Measurements from ENCODE around the gene NELL2. TPM values are rescaled to one million over a fixed set of nuclear protein-coding genes. Genes with fewer than 3 reads are reported as not detected.
"Not testable (repeated sequence)": the region's sequence is repeated elsewhere in the genome, so short reads cannot be mapped to it uniquely, and the experiment has no call there.

NELL2 gene
- total RNA-seq, 2 donors from 2014 or later = 12.8 to 106 TPM

GRCh38 chr12:44717612-44718011 is 158.5 kb downstream of the NELL2 start:
- Mint-ChIP-seq H3K9me3 (no peaks in the 10 kb centered on the region), H3K27me3 (no peaks in the 10 kb centered on the region), H3K4me1 (no peaks in the 10 kb centered on the region), H3K27ac (no peak overlapping the region), H3K4me3 (no peak overlapping the region), H3K36me3 (ENCODE audit: low read depth) (no peaks in the 10 kb centered on the region)
- ATAC-seq (replicated peaks) = no peak

GRCh38 chr12:44716711-44717110 is 159.4 kb downstream of the NELL2 start:
- H3K4me3 Mint-ChIP-seq = no peak overlapping the region
- peaks cover 8% of the 10 kb centered on the region for H3K36me3 Mint-ChIP-seq (ENCODE audit: low read depth)
- H3K9me3 Mint-ChIP-seq = no peaks in the 10 kb centered on the region
- H3K27me3 Mint-ChIP-seq = no peaks in the 10 kb centered on the region
- no peak for ATAC-seq (replicated peaks)
- no peaks in the 10 kb centered on the region for H3K4me1 Mint-ChIP-seq
- no peak overlapping the region for H3K27ac Mint-ChIP-seq

- Mint-ChIP-seq H3K27ac (no peak overlapping the region), H3K27me3 (no peaks in the 10 kb centered on the region), H3K9me3 (no peaks in the 10 kb centered on the region), H3K4me3 (no peak overlapping the region), H3K4me1 (no peaks in the 10 kb centered on the region), H3K36me3 (ENCODE audit: low read depth) (peaks cover 35% of the 10 kb centered on the region)
- no peak for ATAC-seq (replicated peaks)
Measured at GRCh38 chr12:44711736-44712135, 164.4 kb downstream of the NELL2 start.

- Mint-ChIP-seq H3K27ac (no peak overlapping the region), H3K4me1 (no peaks in the 10 kb centered on the region), H3K27me3 (no peaks in the 10 kb centered on the region), H3K36me3 (ENCODE audit: low read depth) (peaks cover 35% of the 10 kb centered on the region), H3K4me3 (no peak overlapping the region), H3K9me3 (no peaks in the 10 kb centered on the region)
- ATAC-seq (replicated peaks) = no peak
Measured at GRCh38 chr12:44709166-44709565, 166.9 kb downstream of the NELL2 start.

GRCh38 chr12:44708218-44708617 is 167.9 kb downstream of the NELL2 start:
- Mint-ChIP-seq H3K36me3 (ENCODE audit: low read depth) (peaks cover 35% of the 10 kb centered on the region), H3K4me1 (no peaks in the 10 kb centered on the region), H3K4me3 (no peak overlapping the region), H3K27ac (no peak overlapping the region), H3K9me3 (no peaks in the 10 kb centered on the region), H3K27me3 (no peaks in the 10 kb centered on the region)
- ATAC-seq (replicated peaks) = no peak

- Mint-ChIP-seq H3K4me3 (no peak overlapping the region), H3K4me1 (no peaks in the 10 kb centered on the region), H3K9me3 (no peaks in the 10 kb centered on the region), H3K27me3 (no peaks in the 10 kb centered on the region), H3K36me3 (ENCODE audit: low read depth) (peaks cover 40% of the 10 kb centered on the region), H3K27ac (no peak overlapping the region)
- ATAC-seq (replicated peaks) = no peak
Measured at GRCh38 chr12:44703182-44703910, 172.8 kb downstream of the NELL2 start.

GRCh38 chr12:44697511-44697910 is 178.6 kb downstream of the NELL2 start:
- ATAC-seq (replicated peaks) = no peak
- Mint-ChIP-seq H3K27ac (no peak overlapping the region), H3K4me3 (no peak overlapping the region), H3K27me3 (no peaks in the 10 kb centered on the region), H3K36me3 (ENCODE audit: low read depth) (peaks cover 49% of the 10 kb centered on the region), H3K4me1 (no peaks in the 10 kb centered on the region), H3K9me3 (no peaks in the 10 kb centered on the region)

- Mint-ChIP-seq H3K27ac (no peak overlapping the region), H3K27me3 (no peaks in the 10 kb centered on the region), H3K9me3 (no peaks in the 10 kb centered on the region), H3K4me1 (no peaks in the 10 kb centered on the region), H3K4me3 (no peak overlapping the region), H3K36me3 (ENCODE audit: low read depth) (peaks cover 39% of the 10 kb centered on the region)
- no peak for ATAC-seq (replicated peaks)
Measured at GRCh38 chr12:44696542-44696941, 179.6 kb downstream of the NELL2 start.

GRCh38 chr12:44694017-44694416 is 182.1 kb downstream of the NELL2 start:
- Mint-ChIP-seq H3K4me3 (no peak overlapping the region), H3K36me3 (ENCODE audit: low read depth) (peaks cover 33% of the 10 kb centered on the region), H3K9me3 (no peaks in the 10 kb centered on the region), H3K27ac (no peak overlapping the region), H3K27me3 (no peaks in the 10 kb centered on the region), H3K4me1 (no peaks in the 10 kb centered on the region)
- no peak for ATAC-seq (replicated peaks)

GRCh38 chr12:44689587-44689986 is 186.5 kb downstream of the NELL2 start:
- no peak overlapping the region for H3K4me3 Mint-ChIP-seq
- no peak for ATAC-seq (replicated peaks)
- H3K9me3 Mint-ChIP-seq = no peaks in the 10 kb centered on the region
- H3K4me1 Mint-ChIP-seq = no peaks in the 10 kb centered on the region
- H3K27me3 Mint-ChIP-seq = no peaks in the 10 kb centered on the region
- peaks cover 31% of the 10 kb centered on the region for H3K36me3 Mint-ChIP-seq (ENCODE audit: low read depth)
- H3K27ac Mint-ChIP-seq = no peak overlapping the region

GRCh38 chr12:44686821-44687432 is 189.2 kb downstream of the NELL2 start:
- not testable (repeated sequence) for H3K27me3 Mint-ChIP-seq; H3K27ac Mint-ChIP-seq; H3K4me1 Mint-ChIP-seq; ATAC-seq (replicated peaks); H3K4me3 Mint-ChIP-seq; H3K9me3 Mint-ChIP-seq
- peaks cover 25% of the 10 kb centered on the region for H3K36me3 Mint-ChIP-seq (ENCODE audit: low read depth)

- Mint-ChIP-seq H3K27me3 (no peaks in the 10 kb centered on the region), H3K9me3 (no peaks in the 10 kb centered on the region), H3K27ac (no peak overlapping the region), H3K36me3 (ENCODE audit: low read depth) (peaks cover 13% of the 10 kb centered on the region), H3K4me1 (no peaks in the 10 kb centered on the region), H3K4me3 (no peak overlapping the region)
- ATAC-seq (replicated peaks) = peak; percentile 18
Measured at GRCh38 chr12:44677724-44678123, 198.4 kb downstream of the NELL2 start.

GRCh38 chr12:44674875-44675274 is 201.2 kb downstream of the NELL2 start:
- H3K4me1 Mint-ChIP-seq = no peaks in the 10 kb centered on the region
- no peak overlapping the region for H3K27ac Mint-ChIP-seq
- H3K9me3 Mint-ChIP-seq = peaks cover 15% of the 10 kb centered on the region
- H3K27me3 Mint-ChIP-seq = no peaks in the 10 kb centered on the region
- no peak overlapping the region for H3K4me3 Mint-ChIP-seq
- peaks cover 24% of the 10 kb centered on the region for H3K36me3 Mint-ChIP-seq (ENCODE audit: low read depth)
- no peak for ATAC-seq (replicated peaks)

GRCh38 chr12:44673811-44674210 is 202.3 kb downstream of the NELL2 start:
- H3K4me1 Mint-ChIP-seq = no peaks in the 10 kb centered on the region
- H3K4me3 Mint-ChIP-seq = no peak overlapping the region
- no peaks in the 10 kb centered on the region for H3K27me3 Mint-ChIP-seq
- no peak for ATAC-seq (replicated peaks)
- H3K36me3 Mint-ChIP-seq (ENCODE audit: low read depth) = peaks cover 24% of the 10 kb centered on the region
- H3K9me3 Mint-ChIP-seq = peaks cover 15% of the 10 kb centered on the region
- H3K27ac Mint-ChIP-seq = no peak overlapping the region

- no peak overlapping the region for H3K4me3 Mint-ChIP-seq
- H3K9me3 Mint-ChIP-seq = peaks cover 15% of the 10 kb centered on the region
- H3K27me3 Mint-ChIP-seq = no peaks in the 10 kb centered on the region
- H3K4me1 Mint-ChIP-seq = no peaks in the 10 kb centered on the region
- no peak for ATAC-seq (replicated peaks)
- H3K36me3 Mint-ChIP-seq (ENCODE audit: low read depth) = peaks cover 24% of the 10 kb centered on the region
- no peak overlapping the region for H3K27ac Mint-ChIP-seq
Measured at GRCh38 chr12:44672042-44672441, 204.1 kb downstream of the NELL2 start.
